Endothelial cell (in vitro differentiated cells): ENCODE measurements around the gene FBXL17. TPM values are rescaled to one million over a fixed set of nuclear protein-coding genes. Genes with fewer than 3 reads are reported as not detected.
"Not testable (repeated sequence)": the region's sequence is repeated elsewhere in the genome, so short reads cannot be mapped to it uniquely, and the experiment has no call there.

Experiments used
- DNase-seq: peaks from one replicate; pipeline ENCODE4 v3.0.0; 2021; ENCODE audit warnings: low spot score
- H3K27ac Mint-ChIP-seq: one replicate; pipeline ENCODE4 v1.8.0; 2021; ENCODE audit warnings: mixed read lengths, inconsistent platforms; ENCODE audit not compliant: unreplicated experiment
- H3K27me3 Mint-ChIP-seq: one replicate; pipeline ENCODE4 v1.8.0; 2021; ENCODE audit warnings: mild to moderate bottlenecking, moderate library complexity, mixed read lengths, inconsistent platforms; ENCODE audit not compliant: unreplicated experiment
- H3K36me3 Mint-ChIP-seq: one replicate; pipeline ENCODE4 v1.8.0; 2021; ENCODE audit warnings: mild to moderate bottlenecking, low read depth, mixed read lengths, inconsistent platforms; ENCODE audit not compliant: unreplicated experiment
- H3K4me1 Mint-ChIP-seq: one replicate; pipeline ENCODE4 v1.8.0; 2021; ENCODE audit warnings: mild to moderate bottlenecking, mixed read lengths, inconsistent platforms; ENCODE audit not compliant: unreplicated experiment
- H3K4me3 Mint-ChIP-seq: one replicate; pipeline ENCODE4 v1.8.0; 2021; ENCODE audit warnings: mild to moderate bottlenecking, mixed read lengths, inconsistent platforms; ENCODE audit not compliant: unreplicated experiment
- H3K9me3 Mint-ChIP-seq: one replicate; pipeline ENCODE4 v1.8.0; 2021; ENCODE audit warnings: mixed read lengths, inconsistent platforms; ENCODE audit not compliant: unreplicated experiment
- total RNA-seq: library from RNA; stranded (reverse); fragmentation: NEBNext Ultra II Directional; extraction: Animal tissue kit (Norgen Biotek cat#: 25700); gene quantifications from one replicate; pipeline ENCODE4 v1.2.1, GENCODE V29; 2021; ENCODE audit not compliant: unreplicated experiment
- TF ChIP-seq, protein P1 (sequence below): fragments of 200-600 bp; sonication (generic); IDR thresholded peaks from one replicate; pipeline ENCODE4 v1.5.0; 2021; ENCODE audit warnings: antibody characterized with exemption; ENCODE audit not compliant: unreplicated experiment

The FBXL17 gene
- total RNA-seq, 1 donor from 2014 or later, result 14.9 TPM

DNA sequence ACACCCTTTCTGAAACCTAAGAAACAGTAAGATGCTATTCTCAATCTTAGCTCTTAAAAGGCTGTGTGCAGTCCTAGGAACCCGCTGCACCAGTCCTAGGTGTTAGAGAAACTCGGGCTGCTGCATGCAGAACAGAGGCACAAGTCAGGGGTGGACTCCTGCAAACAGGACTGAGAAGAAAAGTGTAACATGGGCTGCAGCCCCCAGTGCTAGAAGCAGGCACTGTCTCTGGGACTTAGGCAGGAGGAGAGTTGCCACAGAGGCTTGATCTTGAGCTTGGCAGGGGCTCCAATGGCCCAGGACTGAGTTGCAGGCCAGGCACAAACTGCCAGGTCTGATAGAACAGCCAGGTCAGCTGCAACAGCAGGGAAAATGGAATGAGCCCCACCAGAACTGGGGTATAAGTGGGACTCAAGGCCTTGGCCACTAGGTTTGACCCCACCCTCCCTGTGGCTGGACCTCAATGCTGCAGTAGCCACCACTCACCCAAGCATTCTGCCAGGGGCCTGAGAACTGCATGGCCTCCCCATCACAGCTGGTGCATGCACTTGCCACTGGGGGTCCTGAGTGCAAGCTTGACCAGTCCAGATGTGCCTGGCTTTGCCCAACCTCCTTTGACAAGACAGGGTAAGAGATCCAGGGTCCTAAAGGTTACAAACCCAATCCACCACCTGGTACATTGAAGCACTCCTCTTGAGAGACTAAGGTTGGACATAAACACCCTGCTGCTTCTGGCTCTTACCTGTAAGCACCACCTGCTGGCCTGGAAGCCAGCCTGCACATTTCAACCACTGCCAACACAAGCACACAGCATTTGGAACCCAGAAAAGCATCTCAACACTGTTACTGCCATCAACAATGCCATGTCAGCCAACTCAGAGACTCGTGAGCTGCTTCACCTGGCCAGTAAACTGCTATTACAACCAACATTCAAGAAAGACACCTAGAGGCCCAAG is 103.3 kb downstream of the FBXL17 start:
- Mint-ChIP-seq H3K4me3 (no peak overlapping the region), H3K9me3 (no peaks in the 10 kb centered on the region), H3K36me3 (no peaks in the 10 kb centered on the region), H3K4me1 (peaks cover 7% of the 10 kb centered on the region), H3K27ac (no peak overlapping the region), H3K27me3 (no peaks in the 10 kb centered on the region)
- TF ChIP-seq, protein P1, sequence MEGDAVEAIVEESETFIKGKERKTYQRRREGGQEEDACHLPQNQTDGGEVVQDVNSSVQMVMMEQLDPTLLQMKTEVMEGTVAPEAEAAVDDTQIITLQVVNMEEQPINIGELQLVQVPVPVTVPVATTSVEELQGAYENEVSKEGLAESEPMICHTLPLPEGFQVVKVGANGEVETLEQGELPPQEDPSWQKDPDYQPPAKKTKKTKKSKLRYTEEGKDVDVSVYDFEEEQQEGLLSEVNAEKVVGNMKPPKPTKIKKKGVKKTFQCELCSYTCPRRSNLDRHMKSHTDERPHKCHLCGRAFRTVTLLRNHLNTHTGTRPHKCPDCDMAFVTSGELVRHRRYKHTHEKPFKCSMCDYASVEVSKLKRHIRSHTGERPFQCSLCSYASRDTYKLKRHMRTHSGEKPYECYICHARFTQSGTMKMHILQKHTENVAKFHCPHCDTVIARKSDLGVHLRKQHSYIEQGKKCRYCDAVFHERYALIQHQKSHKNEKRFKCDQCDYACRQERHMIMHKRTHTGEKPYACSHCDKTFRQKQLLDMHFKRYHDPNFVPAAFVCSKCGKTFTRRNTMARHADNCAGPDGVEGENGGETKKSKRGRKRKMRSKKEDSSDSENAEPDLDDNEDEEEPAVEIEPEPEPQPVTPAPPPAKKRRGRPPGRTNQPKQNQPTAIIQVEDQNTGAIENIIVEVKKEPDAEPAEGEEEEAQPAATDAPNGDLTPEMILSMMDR, result no peak
- DNase-seq, result no peak

DNA sequence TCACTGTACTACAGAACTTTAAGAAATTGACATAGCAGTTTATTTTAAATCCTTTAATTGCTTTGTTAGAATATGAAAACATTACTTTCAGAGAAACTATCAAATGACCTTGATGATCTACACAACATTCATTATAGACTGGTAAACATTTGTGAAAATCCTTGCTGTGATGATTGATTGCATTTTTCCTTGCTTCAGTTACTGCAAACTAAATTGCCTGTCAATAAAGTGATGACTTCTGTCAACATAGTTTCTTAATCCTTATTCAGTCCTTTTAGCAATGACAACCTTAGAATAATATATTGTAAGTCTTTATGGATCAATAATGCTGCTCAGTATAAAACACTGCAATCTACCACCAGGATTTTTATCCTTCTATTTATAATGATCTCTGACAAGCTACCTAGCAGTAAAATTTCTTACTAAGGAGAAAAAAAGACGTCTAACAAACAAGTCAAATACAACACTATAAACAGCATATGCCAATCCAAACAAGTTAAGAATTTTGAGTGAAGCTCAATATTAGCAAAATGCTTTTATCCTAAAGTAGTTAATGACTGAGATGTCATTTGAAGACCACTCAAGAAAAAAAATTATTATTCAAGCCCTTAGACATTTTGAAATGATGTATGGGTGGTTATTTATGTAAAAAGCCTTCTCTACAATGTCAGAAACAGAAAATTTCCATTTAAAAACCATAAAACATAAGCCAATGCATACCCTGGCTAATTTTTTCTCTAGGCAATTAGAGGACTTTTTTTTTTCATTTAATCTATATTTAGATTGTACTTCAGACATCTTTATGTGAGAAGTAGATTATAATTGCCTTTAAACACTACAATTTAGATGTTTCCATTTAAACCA is 105.5 kb downstream of the FBXL17 start:
- TF ChIP-seq, protein P1, result no peak
- Mint-ChIP-seq H3K9me3 (no peaks in the 10 kb centered on the region), H3K27me3 (no peaks in the 10 kb centered on the region), H3K4me3 (no peak overlapping the region), H3K36me3 (no peaks in the 10 kb centered on the region), H3K4me1 (peaks cover 7% of the 10 kb centered on the region), H3K27ac (no peak overlapping the region)
- no peak for DNase-seq

DNA sequence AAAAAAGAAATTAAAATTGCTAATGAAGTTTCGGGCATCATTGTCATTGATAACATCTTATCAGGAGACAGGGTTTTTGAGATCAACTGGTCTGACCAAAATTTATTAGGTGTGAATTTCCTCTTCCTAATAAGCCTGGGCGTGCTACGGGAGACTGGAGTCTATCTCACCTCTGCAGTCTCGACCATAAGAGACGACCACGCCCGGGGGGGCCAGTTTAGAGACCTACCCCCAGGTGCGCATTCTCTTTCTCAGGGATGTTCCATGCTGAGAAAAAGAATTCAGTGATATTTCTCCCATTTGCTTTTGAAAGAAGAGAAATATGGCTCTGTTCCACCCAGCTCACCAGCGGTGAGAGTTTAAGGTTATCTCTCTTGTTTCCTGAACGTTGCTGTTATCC is 107.8 kb downstream of the FBXL17 start:
- not testable (repeated sequence) for H3K4me3 Mint-ChIP-seq, H3K4me1 Mint-ChIP-seq, H3K9me3 Mint-ChIP-seq, H3K27ac Mint-ChIP-seq, H3K36me3 Mint-ChIP-seq, DNase-seq, H3K27me3 Mint-ChIP-seq

DNA sequence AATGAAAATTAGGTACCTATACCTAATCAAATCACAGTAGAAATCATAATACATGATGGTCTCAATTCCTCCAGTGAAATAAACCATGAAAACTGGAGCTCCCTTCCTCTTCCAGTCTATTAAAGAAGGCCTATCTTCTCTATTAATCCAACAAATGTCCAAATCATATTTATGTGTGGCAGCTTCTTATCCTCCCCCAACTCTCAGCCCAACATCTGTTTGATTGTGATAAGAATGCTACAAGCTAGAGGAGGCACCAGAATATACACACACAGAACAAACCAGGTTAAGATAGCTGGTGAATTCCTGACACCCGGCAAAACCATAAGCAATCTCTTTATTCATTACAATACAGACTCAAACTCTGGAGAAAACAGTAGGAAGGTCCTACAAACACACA is 110.8 kb downstream of the FBXL17 start:
- Mint-ChIP-seq H3K9me3 (no peaks in the 10 kb centered on the region), H3K4me3 (no peak overlapping the region), H3K36me3 (no peaks in the 10 kb centered on the region), H3K27me3 (peaks cover 3% of the 10 kb centered on the region), H3K27ac (no peak overlapping the region), H3K4me1 (no peaks in the 10 kb centered on the region)
- TF ChIP-seq, protein P1, result no peak
- no peak for DNase-seq

DNA sequence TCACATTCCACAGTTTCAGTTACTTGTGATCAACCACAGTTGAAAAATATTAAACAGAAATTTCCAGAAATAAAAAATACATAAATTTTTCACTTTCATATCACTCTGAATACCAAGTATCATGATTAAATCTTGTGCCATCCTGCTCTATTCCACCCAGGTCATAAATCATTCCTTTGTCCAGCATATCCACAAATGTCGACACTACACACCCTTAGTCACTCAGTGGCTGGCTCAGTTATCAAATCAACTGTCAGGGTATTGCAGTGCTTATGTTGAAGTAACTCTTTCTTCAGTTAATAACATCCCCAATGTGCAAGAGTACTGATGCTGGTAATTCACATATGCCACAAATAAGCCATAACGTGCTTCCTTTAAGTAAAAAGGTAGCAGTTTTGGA is 115.7 kb downstream of the FBXL17 start:
- Mint-ChIP-seq H3K4me3 (no peak overlapping the region), H3K27me3 (peaks cover 4% of the 10 kb centered on the region), H3K4me1 (peaks cover 4% of the 10 kb centered on the region), H3K27ac (no peak overlapping the region), H3K9me3 (no peaks in the 10 kb centered on the region), H3K36me3 (no peaks in the 10 kb centered on the region)
- TF ChIP-seq, protein P1, result no peak
- no peak for DNase-seq
